Spleen (tissue), 11 donors: Measurements from ENCODE around the gene SLC25A29. TPM values are rescaled to one million over a fixed set of nuclear protein-coding genes. Genes with fewer than 3 reads are reported as not detected.

Experiments used
- DNase-seq: peaks from one replicate; pipeline ENCODE4 v3.0.0-alpha.2; 2020
- H3K27ac ChIP-seq, 8 donors: fragments of 200-600 bp; sonication (generic) in 7 of 8; 1 replicate in 4 of 8; 2 replicates in 4 of 8; pipeline versions ENCODE4 v1.5.0 to v1.8.0; 2016 to 2021; ENCODE audit warnings: inconsistent platforms in 4 of 8, mild to moderate bottlenecking in 4 of 8, moderate library complexity in 1 of 8
- H3K27me3 ChIP-seq, 7 donors: fragments of 200-600 bp; sonication (generic) in 6 of 7; replicated peaks in 1 of 7; 1 replicate in 4 of 7; 2 replicates in 3 of 7; pipeline versions ENCODE4 v1.5.0 to v1.8.0; 2016 to 2021; ENCODE audit warnings: inconsistent platforms in 3 of 7, mild to moderate bottlenecking in 1 of 7
- H3K36me3 ChIP-seq, 6 donors: fragments of 200-600 bp; sonication (generic) in 5 of 6; 1 replicate in 4 of 6; 2 replicates in 2 of 6; pipeline versions ENCODE4 v1.5.0 to v1.8.0; 2016 to 2021; ENCODE audit warnings: inconsistent platforms in 2 of 6
- H3K4me1 ChIP-seq, 6 donors: fragments of 200-600 bp; sonication (generic) in 5 of 6; 1 replicate in 3 of 6; 2 replicates in 3 of 6; pipeline versions ENCODE4 v1.5.0 to v1.8.0; 2016 to 2021; ENCODE audit warnings: inconsistent platforms in 3 of 6
- H3K4me3 ChIP-seq, 8 donors: fragments of 200-600 bp; sonication (generic) in 7 of 8; 1 replicate in 4 of 8; 2 replicates in 4 of 8; pipeline versions ENCODE4 v1.5.0 to v1.8.0; 2016 to 2021; ENCODE audit warnings: inconsistent platforms in 4 of 8, mild to moderate bottlenecking in 4 of 8, moderate library complexity in 2 of 8
- H3K9me3 ChIP-seq, 8 donors: fragments of 200-600 bp; sonication (generic) in 7 of 8; 1 replicate in 4 of 8; 2 replicates in 4 of 8; pipeline versions ENCODE4 v1.5.0 to v1.8.0; 2016 to 2021; ENCODE audit warnings: inconsistent platforms in 4 of 8
- POLR2A ChIP-seq, 3 donors: fragments of 450-650 bp; IDR thresholded peaks; one replicate each; pipeline ENCODE4 v1.5.1; 2017; ENCODE audit warnings: antibody characterized with exemption in 3 of 3, mild to moderate bottlenecking in 1 of 3
- POLR2AphosphoS5 ChIP-seq, 3 donors: sonication (generic); formaldehyde crosslinking; IDR thresholded peaks; one replicate each; pipeline ENCODE4 v1.5.1; 2017; ENCODE audit warnings: antibody characterized with exemption in 3 of 3
- WGBS, 5 donors: extraction: QIAGEN DNeasy Blood & Tissue Kit in 3 of 5; methylation state at CpG; one replicate each; pipeline versions ENCODE4 v1.1.5 to v1.1.7; 2013 to 2018; 5-methylcytosine and 5-hydroxymethylcytosine counted together
- intact Hi-C: fragments of 100-400 bp; cut with DNase I; formaldehyde crosslinking; loops from one replicate; pipeline ENCODE4 v1.15.0; 2023; ENCODE audit warnings: low total_unique reads
- polyA plus RNA-seq, 3 donors: library from polyadenylated mRNA; stranded (reverse); fragments of 200-250 nt; gene quantifications; one replicate each; pipeline ENCODE4 v1.2.1, GENCODE V29; 2013
- total RNA-seq, 7 donors: library from RNA; depleted of rRNA in 3 of 7; stranded (reverse); fragments of >200 nt in 3 of 7; fragmentation: NEBNext Ultra II Directional in 4 of 7; extraction: Animal tissue kit (Norgen Biotek cat#: 25700) in 4 of 7; gene quantifications; one replicate each; pipeline versions ENCODE4 v1.1.0 to v1.2.1, GENCODE V29; 2016 to 2021
- TF ChIP-seq, protein P1 (sequence below), 11 experiments: fragments of 200-600 bp in 7 of 11; fragments of 450-650 bp in 4 of 11; sonication (generic) in 4 of 11; IDR thresholded peaks in 8 of 11; conservative IDR thresholded peaks in 3 of 11; 1 replicate in 7 of 11; 2 replicates in 4 of 11; pipeline versions ENCODE4 v1.4.0 to v1.8.0; 2016 to 2021; ENCODE audit warnings: antibody characterized with exemption in 11 of 11, inconsistent platforms in 4 of 11, mild to moderate bottlenecking in 1 of 11
- donor health status: healthy with polysubstance abuse.
- donor health status: DM: no; HTN: no; CAD: no; lungs with moderate emphysema.
- donor health status: DM: no; HTN: no; CAD: no.
- donor health status: Bipolar disorder and iron deficiency.
- donor health status: healthy.
- donor health status: DM: no; HTN: no; CAD: no.
- donor health status: DM: yes; HTN: yes; CAD: no.

Gene SLC25A29
- total and polyA plus RNA-seq, 10 donors: 19.6 to 52.9 (median 32.5) TPM

DNA sequence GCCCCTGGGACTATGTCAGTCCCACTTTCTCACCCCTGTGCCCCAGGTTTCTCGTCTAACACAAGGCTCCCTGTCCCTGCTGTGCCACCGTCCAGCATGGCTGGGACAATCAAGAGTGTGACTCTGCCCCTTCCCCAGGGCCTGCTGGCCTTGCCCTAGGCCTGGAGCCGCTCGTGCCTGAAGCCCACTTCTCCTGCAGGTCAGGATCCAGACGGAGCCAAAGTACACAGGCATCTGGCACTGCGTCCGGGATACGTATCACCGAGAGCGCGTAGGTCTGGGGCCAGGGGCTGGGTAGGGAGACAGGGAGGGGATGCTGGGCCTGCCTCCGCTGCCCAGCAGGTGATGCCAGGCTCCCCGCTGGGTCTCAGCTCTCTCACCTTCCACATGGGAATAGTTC is 19.7 kb upstream of the SLC25A29 start:
- no peaks in the 10 kb centered on the region for H3K27me3 ChIP-seq
- WGBS, 5 donors: 79 to 97% (median 92%) methylated on average over 11 to 13 of the region's 13 CpGs
- intact Hi-C loops: no loop called here
- no peaks in the 10 kb centered on the region for H3K36me3 ChIP-seq
- no peak overlapping the region for H3K4me3 ChIP-seq
- peaks cover 0 to 13% (median 5%) of the 10 kb centered on the region in 6 donors for H3K4me1 ChIP-seq
- H3K9me3 ChIP-seq: no peaks in the 10 kb centered on the region
- no peak overlapping the region for H3K27ac ChIP-seq
- no peak for TF ChIP-seq POLR2A (IDR thresholded peaks at IDR 0.05)
- DNase-seq: no peak

DNA sequence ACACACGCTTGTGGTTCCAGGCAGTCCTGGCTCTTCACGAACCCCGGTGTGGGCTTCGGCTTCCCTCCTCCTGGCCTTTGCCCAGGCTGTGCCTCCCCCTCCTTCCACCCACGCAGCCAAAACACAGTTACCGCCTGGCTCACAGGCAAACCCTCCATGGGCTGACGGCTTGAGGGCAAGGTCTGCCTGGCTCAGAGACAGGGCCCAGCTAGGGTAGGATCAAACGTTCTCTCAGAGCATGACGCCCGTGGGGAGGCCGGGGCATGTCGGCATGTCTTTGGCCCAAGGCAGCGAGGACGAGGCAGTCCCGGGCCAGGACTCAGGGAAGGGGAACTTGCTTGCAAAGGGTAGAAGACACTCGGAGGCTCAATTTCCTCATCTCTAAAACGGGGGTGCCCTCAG is 19.0 kb upstream of the SLC25A29 start:
- H3K4me3 ChIP-seq: no peak overlapping the region
- no peak overlapping the region for H3K27ac ChIP-seq
- H3K4me1 ChIP-seq: peaks cover 0 to 13% (median 5%) of the 10 kb centered on the region in 6 donors
- TF ChIP-seq, protein P1, sequence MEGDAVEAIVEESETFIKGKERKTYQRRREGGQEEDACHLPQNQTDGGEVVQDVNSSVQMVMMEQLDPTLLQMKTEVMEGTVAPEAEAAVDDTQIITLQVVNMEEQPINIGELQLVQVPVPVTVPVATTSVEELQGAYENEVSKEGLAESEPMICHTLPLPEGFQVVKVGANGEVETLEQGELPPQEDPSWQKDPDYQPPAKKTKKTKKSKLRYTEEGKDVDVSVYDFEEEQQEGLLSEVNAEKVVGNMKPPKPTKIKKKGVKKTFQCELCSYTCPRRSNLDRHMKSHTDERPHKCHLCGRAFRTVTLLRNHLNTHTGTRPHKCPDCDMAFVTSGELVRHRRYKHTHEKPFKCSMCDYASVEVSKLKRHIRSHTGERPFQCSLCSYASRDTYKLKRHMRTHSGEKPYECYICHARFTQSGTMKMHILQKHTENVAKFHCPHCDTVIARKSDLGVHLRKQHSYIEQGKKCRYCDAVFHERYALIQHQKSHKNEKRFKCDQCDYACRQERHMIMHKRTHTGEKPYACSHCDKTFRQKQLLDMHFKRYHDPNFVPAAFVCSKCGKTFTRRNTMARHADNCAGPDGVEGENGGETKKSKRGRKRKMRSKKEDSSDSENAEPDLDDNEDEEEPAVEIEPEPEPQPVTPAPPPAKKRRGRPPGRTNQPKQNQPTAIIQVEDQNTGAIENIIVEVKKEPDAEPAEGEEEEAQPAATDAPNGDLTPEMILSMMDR (IDR thresholded peaks at IDR 0.05 in 8 of 11, conservative IDR thresholded peaks at IDR 0.05 in 3 of 11): no peak
- no peak for TF ChIP-seq POLR2A (IDR thresholded peaks at IDR 0.05)
- no peak for TF ChIP-seq POLR2AphosphoS5 (IDR thresholded peaks at IDR 0.05)
- H3K36me3 ChIP-seq: no peaks in the 10 kb centered on the region
- H3K9me3 ChIP-seq: no peaks in the 10 kb centered on the region
- 75 to 82% (median 78%) methylated on average over 17 of the region's 17 CpGs for WGBS, 5 donors
- no peaks in the 10 kb centered on the region for H3K27me3 ChIP-seq
- intact Hi-C loops: no loop called here
- no peak for DNase-seq

DNA sequence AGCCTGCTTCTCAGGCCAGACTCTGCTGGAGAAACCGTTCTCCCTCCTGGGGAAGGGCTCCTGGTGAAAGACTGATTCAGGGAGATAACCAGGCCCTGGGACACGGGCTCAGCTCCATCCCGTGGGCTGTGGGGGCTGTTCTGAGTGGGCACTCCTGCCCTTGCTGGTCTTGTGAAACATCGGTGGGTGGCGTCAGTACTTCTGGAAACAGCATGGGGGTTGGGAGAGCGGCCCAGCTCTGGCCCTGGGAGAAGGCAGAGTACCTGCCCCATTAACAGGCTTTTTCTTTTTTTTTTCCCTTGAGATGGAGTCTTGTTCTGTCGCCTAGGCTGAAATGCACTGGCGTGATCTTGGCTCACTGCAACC is 17.7 kb upstream of the SLC25A29 start:
- 78 to 92% (median 88%) methylated on average over 4 to 8 of the region's 8 CpGs for WGBS, 5 donors
- no peak overlapping the region for H3K4me3 ChIP-seq
- no peak overlapping the region for H3K27ac ChIP-seq
- no peak for TF ChIP-seq POLR2A (IDR thresholded peaks at IDR 0.05)
- TF ChIP-seq POLR2AphosphoS5 (IDR thresholded peaks at IDR 0.05): no peak
- TF ChIP-seq, protein P1 (IDR thresholded peaks at IDR 0.05 in 8 of 11, conservative IDR thresholded peaks at IDR 0.05 in 3 of 11): no peak
- intact Hi-C loops: no loop called here
- DNase-seq: no peak
- H3K9me3 ChIP-seq: no peaks in the 10 kb centered on the region
- no peaks in the 10 kb centered on the region for H3K27me3 ChIP-seq
- H3K4me1 ChIP-seq: peaks cover 0 to 15% (median 5%) of the 10 kb centered on the region in 6 donors
- no peaks in the 10 kb centered on the region for H3K36me3 ChIP-seq

DNA sequence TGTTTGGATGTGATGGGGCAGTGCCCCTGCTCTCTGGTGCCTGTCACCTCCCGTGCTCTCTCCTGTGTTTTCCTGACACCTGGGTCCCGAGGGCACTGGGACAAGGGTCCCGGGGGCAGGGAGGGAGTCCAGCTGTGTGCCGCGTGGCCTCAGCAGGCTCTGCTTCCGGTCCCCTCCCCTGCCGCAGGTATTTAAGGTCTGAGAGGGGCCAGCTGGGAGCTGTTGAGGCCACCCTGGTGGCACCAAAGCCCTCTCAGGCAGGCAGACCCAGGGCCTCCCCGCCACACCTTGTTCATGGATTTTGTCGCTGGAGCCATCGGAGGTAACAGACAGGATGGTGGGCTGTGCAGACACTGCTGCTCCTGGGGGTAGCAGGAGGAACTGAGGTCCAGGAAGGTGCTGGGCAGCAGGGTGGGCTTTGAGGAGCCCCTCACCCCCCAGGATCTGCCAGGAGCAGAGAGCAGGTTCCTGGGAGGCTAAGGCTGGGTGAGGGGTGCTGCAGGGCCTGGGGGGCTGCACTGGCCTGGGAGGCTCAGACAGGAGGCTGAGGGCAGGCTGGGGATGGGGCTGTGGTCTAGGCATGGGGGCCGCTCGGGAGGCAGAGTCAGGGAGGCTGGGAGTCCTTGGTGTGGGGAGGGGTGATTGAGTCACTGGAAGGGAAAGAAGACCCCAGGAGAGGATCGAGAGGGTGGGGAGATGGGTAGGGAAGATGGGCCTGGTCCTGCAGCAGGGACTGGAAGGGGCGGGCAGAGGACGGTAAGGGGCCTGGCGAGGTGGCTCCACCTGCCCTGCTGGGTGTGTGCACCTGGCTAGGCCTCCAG is 17.1 kb upstream of the SLC25A29 start, which contains the start of gene SLC25A47:
Gene SLC25A47 (plus strand): TSS at position 219 of the 821 bp plus-strand sequence. CDS start 76 bp downstream, at position 295.
- Histone ChIP-seq H3K4me1 (peaks cover 2 to 20% (median 10%) of the 10 kb centered on the region in 6 donors), H3K36me3 (no peaks in the 10 kb centered on the region), H3K4me3 (no peak within 1 kb of the TSS), H3K27me3 (no peaks in the 10 kb centered on the region), H3K9me3 (no peaks in the 10 kb centered on the region), H3K27ac (no peak within 1 kb of the TSS)
- TF ChIP-seq, protein P1 (IDR thresholded peaks at IDR 0.05 in 8 of 11, conservative IDR thresholded peaks at IDR 0.05 in 3 of 11): no peak
- TF ChIP-seq POLR2AphosphoS5 (IDR thresholded peaks at IDR 0.05): no peak
- no peak for TF ChIP-seq POLR2A (IDR thresholded peaks at IDR 0.05)
- DNase-seq: no peak
- 91 to 97% (median 96%) methylated on average over 9 to 16 of the region's 16 CpGs for WGBS, 5 donors
- intact Hi-C loops: no loop called here
